Measurements from ENCODE around the gene INTS11.

Gene INTS11

DNA sequence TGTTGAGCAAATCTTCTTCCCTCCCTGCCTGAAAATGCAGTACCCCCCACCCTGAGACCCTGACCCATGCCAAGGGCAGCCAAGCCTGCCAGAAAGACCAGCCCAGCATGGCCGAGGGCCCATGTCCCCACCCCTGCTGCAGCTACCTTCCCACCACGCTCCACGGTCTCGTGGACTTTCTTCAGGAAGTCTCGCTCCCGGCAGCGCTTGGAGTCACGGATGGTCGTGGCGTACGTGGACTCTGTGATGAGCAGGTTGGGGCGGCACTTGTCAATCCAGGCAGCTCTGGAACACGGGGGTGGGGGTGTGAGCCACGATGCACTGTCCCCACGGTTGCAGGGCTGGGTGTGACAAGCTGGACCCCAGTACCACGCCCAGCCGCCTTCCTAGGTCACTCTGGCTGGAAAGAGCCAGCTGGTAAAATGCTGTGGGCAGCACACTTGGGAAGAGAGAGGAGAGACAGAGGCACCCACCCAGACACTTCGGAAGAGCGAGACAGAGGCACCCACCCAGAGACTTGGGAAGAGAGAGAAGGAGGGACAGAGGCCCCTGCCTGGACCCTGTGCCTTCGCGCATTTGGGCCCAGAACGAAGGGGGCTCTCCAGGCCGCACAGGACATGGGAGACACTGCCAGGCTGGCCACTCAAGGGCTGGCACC lies 9.7 kb downstream of the INTS11 start:
- Histone ChIP-seq H3K27ac (ENCODE audit: extremely low read depth, low read depth, low read length) (no peak overlapping the region), H3K4me1 (ENCODE audit: control insufficient read depth, insufficient read depth, low read length) (peaks cover 17% of the 10 kb centered on the region), H3K36me3 (ENCODE audit: control insufficient read depth in 2 of 2, insufficient read depth in 1 of 2, low read length in 2 of 2) (peaks cover 20 to 83% of the 10 kb centered on the region in 2 experiments), H3K9me3 (ENCODE audit: control insufficient read depth, insufficient read depth, low read depth, low read length) (no peaks in the 10 kb centered on the region), H3K4me3 (ENCODE audit: low read depth, low read length) (no peak overlapping the region)
- ChIA-PET POLR2A (interaction anchor here (0.5 to 1.3 kb wide), 2 partner anchors 13 to 29 kb away, joined by 3 to 4 read pairs; no protein-coding TSS in a partner anchor), CTCF (no interaction called here)
- TF ChIP-seq, protein P1, sequence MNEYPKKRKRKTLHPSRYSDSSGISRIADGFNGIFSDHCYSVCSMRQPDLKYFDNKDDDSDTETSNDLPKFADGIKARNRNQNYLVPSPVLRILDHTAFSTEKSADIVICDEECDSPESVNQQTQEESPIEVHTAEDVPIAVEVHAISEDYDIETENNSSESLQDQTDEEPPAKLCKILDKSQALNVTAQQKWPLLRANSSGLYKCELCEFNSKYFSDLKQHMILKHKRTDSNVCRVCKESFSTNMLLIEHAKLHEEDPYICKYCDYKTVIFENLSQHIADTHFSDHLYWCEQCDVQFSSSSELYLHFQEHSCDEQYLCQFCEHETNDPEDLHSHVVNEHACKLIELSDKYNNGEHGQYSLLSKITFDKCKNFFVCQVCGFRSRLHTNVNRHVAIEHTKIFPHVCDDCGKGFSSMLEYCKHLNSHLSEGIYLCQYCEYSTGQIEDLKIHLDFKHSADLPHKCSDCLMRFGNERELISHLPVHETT (tag by site-specific recombination; IDR thresholded peaks at IDR 0.05): no peak
- TF ChIP-seq, protein P2, sequence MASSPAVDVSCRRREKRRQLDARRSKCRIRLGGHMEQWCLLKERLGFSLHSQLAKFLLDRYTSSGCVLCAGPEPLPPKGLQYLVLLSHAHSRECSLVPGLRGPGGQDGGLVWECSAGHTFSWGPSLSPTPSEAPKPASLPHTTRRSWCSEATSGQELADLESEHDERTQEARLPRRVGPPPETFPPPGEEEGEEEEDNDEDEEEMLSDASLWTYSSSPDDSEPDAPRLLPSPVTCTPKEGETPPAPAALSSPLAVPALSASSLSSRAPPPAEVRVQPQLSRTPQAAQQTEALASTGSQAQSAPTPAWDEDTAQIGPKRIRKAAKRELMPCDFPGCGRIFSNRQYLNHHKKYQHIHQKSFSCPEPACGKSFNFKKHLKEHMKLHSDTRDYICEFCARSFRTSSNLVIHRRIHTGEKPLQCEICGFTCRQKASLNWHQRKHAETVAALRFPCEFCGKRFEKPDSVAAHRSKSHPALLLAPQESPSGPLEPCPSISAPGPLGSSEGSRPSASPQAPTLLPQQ (tag by site-specific recombination; IDR thresholded peaks at IDR 0.05): no peak
- TF ChIP-seq, protein P3, sequence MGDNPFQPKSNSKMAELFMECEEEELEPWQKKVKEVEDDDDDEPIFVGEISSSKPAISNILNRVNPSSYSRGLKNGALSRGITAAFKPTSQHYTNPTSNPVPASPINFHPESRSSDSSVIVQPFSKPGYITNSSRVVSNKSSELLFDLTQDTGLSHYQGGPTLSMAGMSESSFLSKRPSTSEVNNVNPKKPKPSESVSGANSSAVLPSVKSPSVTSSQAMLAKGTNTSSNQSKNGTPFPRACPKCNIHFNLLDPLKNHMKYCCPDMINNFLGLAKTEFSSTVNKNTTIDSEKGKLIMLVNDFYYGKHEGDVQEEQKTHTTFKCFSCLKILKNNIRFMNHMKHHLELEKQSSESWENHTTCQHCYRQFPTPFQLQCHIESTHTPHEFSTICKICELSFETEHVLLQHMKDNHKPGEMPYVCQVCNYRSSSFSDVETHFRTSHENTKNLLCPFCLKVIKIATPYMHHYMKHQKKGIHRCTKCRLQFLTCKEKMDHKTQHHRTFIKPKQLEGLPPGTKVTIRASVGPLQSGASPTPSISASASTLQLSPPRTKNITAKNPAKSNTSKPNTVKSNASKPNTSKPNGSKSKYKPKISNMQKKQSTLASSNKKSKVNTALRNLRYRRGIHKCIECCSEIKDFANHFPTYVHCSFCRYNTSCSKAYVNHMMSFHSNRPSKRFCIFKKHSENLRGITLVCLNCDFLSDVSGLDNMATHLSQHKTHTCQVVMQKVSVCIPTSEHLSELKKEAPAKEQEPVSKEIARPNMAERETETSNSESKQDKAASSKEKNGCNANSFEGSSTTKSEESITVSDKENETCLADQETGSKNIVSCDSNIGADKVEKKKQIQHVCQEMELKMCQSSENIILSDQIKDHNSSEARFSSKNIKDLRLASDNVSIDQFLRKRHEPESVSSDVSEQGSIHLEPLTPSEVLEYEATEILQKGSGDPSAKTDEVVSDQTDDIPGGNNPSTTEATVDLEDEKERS (tag by site-specific recombination; IDR thresholded peaks at IDR 0.05): no peak
- TF ChIP-seq ZBTB21 (tag by site-specific recombination; IDR thresholded peaks at IDR 0.05): no peak
- no peak for TF ChIP-seq ZNF239 (tag by site-specific recombination; IDR thresholded peaks at IDR 0.05)
- no peak for TF ChIP-seq ZBTB7A (tag by site-specific recombination; IDR thresholded peaks at IDR 0.05; ENCODE audit: low read depth)
- no peak for TF ChIP-seq ZNF416 (tag by site-specific recombination; IDR thresholded peaks at IDR 0.05)
- 0 out of 2 replicates have a peak, but pooled peaks have one; percentile 34 for TF ChIP-seq ZNF596 (tag by site-specific recombination; IDR thresholded peaks at IDR 0.05)
- TF ChIP-seq GLIS2 (tag by site-specific recombination; IDR thresholded peaks at IDR 0.05): no peak
- TF ChIP-seq ZNF366 (tag by site-specific recombination; conservative IDR thresholded peaks at IDR 0.05): no peak
- no peak for TF ChIP-seq ZNF473 (tag by site-specific recombination; IDR thresholded peaks at IDR 0.05)
- TF ChIP-seq KLF1 (tag by site-specific recombination; IDR thresholded peaks at IDR 0.05): peak; percentile 46; the same call in 1 of the 2 replicates
- TF ChIP-seq, protein P4, sequence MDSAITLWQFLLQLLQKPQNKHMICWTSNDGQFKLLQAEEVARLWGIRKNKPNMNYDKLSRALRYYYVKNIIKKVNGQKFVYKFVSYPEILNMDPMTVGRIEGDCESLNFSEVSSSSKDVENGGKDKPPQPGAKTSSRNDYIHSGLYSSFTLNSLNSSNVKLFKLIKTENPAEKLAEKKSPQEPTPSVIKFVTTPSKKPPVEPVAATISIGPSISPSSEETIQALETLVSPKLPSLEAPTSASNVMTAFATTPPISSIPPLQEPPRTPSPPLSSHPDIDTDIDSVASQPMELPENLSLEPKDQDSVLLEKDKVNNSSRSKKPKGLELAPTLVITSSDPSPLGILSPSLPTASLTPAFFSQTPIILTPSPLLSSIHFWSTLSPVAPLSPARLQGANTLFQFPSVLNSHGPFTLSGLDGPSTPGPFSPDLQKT (IDR thresholded peaks at IDR 0.05; ENCODE audit: borderline replicate concordance, low read depth, low read length): no peak
- 0 out of 2 replicates have a peak, but pooled peaks have one; percentile 17 for TF ChIP-seq ZNF600 (tag by site-specific recombination; IDR thresholded peaks at IDR 0.05)
- TF ChIP-seq ZNF354C (tag by site-specific recombination; IDR thresholded peaks at IDR 0.05; ENCODE audit: borderline replicate concordance, low read depth): no peak
- TF ChIP-seq ZEB2 (tag by site-specific recombination; IDR thresholded peaks at IDR 0.05): no peak

DNA sequence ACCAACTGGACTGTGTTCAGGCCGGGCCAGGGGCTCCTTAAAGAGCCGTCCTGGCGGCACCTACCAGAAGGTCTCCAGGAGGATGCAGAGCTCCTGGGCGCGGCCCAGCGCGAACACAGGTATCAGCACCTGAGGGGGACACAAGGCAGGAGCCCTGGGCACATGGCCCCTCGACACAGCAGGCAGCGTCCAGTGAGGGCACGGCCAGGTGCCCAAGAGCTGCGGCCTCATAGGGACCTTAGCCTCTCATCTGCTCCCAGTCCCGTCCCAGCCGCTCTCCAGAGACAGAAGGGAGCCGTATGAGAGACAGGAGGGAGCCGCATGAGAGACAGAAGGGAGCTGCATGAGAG lies 10.2 kb downstream of the INTS11 start:
- CTCF ChIA-PET: no interaction called here
- POLR2A ChIA-PET: no interaction called here
- TF ChIP-seq TCF7L2 (IDR thresholded peaks at IDR 0.05; ENCODE audit: borderline replicate concordance, low read depth, low read length) (no peak), ZNF610 (tag by site-specific recombination; IDR thresholded peaks at IDR 0.05; ENCODE audit: borderline replicate concordance) (no peak), ZBTB21 (tag by site-specific recombination; IDR thresholded peaks at IDR 0.05) (no peak), ZNF701 (tag by site-specific recombination; IDR thresholded peaks at IDR 0.05) (no peak), ZBTB7A (tag by site-specific recombination; IDR thresholded peaks at IDR 0.05; ENCODE audit: low read depth) (no peak), ZNF221 (tag by site-specific recombination; IDR thresholded peaks at IDR 0.05; ENCODE audit: borderline replicate concordance) (no peak), GLI2 (tag by site-specific recombination; IDR thresholded peaks at IDR 0.05; ENCODE audit: borderline replicate concordance, low read depth) (no peak)
- TF ChIP-seq, protein P5, sequence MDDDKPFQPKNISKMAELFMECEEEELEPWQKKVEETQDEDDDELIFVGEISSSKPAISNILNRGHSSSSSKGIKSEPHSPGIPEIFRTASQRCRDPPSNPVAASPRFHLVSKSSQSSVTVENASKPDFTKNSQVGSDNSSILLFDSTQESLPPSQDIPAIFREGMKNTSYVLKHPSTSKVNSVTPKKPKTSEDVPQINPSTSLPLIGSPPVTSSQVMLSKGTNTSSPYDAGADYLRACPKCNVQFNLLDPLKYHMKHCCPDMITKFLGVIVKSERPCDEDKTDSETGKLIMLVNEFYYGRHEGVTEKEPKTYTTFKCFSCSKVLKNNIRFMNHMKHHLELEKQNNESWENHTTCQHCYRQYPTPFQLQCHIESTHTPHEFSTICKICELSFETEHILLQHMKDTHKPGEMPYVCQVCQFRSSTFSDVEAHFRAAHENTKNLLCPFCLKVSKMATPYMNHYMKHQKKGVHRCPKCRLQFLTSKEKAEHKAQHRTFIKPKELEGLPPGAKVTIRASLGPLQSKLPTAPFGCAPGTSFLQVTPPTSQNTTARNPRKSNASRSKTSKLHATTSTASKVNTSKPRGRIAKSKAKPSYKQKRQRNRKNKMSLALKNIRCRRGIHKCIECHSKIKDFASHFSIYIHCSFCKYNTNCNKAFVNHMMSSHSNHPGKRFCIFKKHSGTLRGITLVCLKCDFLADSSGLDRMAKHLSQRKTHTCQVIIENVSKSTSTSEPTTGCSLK (tag by site-specific recombination; IDR thresholded peaks at IDR 0.05): no peak
- TF ChIP-seq, protein P6, sequence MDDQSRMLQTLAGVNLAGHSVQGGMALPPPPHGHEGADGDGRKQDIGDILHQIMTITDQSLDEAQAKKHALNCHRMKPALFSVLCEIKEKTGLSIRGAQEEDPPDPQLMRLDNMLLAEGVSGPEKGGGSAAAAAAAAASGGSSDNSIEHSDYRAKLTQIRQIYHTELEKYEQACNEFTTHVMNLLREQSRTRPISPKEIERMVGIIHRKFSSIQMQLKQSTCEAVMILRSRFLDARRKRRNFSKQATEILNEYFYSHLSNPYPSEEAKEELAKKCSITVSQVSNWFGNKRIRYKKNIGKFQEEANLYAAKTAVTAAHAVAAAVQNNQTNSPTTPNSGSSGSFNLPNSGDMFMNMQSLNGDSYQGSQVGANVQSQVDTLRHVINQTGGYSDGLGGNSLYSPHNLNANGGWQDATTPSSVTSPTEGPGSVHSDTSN (CRISPR knock-in tag; IDR thresholded peaks at IDR 0.05): no peak

More for the DNA sequence above, 10.2 kb downstream of the INTS11 start:
- peaks cover 16% of the 10 kb centered on the region for H3K4me1 ChIP-seq (ENCODE audit: control insufficient read depth, insufficient read depth, low read length)
- H3K4me3 ChIP-seq (ENCODE audit: low read depth, low read length): no peak overlapping the region
- H3K27ac ChIP-seq (ENCODE audit: extremely low read depth, low read depth, low read length): no peak overlapping the region
- peaks cover 20 to 83% of the 10 kb centered on the region in 2 experiments for H3K36me3 ChIP-seq (ENCODE audit: control insufficient read depth in 2 of 2, insufficient read depth in 1 of 2, low read length in 2 of 2)
- H3K9me3 ChIP-seq (ENCODE audit: control insufficient read depth, insufficient read depth, low read depth, low read length): no peaks in the 10 kb centered on the region

Measured in HEK293 (cell line).